Measurements from ENCODE around the gene CTSE. TPM values are rescaled to one million over a fixed set of nuclear protein-coding genes. Genes with fewer than 3 reads are reported as not detected.

Gene CTSE
- total RNA-seq, 1 experiment from 2014 or later = not detected

DNA sequence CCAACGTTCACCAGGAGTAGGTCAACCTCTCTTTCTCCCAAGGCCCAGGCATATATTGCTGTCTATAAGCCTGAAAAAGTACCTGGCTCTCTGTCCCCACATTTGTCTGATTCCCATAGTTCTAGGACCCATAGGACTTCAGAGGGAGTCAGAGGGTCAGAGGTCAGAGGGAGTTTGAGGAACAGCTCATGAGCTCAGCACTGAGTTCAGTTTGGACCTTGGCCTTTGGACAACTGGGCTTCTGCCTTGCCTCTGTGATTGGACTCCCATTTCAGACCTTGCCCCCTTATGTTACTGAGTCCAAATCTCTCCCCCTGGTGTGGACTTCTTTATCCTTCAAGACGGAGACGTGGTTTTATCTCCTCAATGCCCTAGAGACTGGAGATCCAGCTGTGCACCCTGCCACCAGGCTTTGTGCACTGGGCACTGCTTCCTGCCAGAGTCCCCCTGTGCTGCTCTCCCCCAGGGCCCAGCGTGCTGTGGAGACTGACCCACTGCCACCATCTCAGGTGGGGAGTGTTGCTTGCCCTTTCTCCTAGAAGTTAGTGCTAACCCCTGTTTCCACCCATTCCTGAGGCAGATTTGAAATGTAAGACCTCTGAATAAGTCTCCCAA is 3.2 kb downstream of the CTSE start:
- Histone ChIP-seq H3K36me3 (no peaks in the 10 kb centered on the region), H3K27me3 (replicated peaks) (no peaks in the 10 kb centered on the region), H3K4me1 (replicated peaks) (peaks cover 11% of the 10 kb centered on the region), H3K4me3 (no peak overlapping the region), H3K9me3 (replicated peaks) (no peaks in the 10 kb centered on the region), H3K27ac (no peak overlapping the region)
- DNase-seq (ENCODE audit: low read depth in 1 of 2, low spot score in 2 of 2) = peak in 1 of 2 experiments; percentile 16

DNA sequence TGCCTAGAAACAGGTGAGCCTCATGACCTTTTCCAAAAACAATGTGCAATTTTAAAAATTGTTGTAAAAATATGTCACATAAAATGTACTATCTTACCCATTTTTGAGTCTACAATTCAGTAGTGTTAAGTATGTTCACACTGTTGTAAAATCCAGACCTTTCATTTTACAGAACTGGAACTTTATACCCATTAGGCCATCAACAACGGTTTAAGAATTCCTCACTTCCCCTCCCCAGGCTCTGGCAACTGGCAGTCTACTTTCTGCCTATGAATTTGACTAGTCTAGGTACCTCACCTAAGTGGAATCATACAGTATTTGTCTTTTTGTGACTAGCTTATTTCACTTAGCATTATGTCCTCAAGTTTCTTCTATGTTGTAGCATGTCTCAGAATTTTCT is 8.6 kb downstream of the CTSE start:
- Histone ChIP-seq H3K27me3 (replicated peaks) (no peaks in the 10 kb centered on the region; the same call in 1 of the 2 replicates), H3K4me1 (replicated peaks) (no peaks in the 10 kb centered on the region), H3K27ac (no peak overlapping the region), H3K36me3 (no peaks in the 10 kb centered on the region), H3K9me3 (replicated peaks) (no peaks in the 10 kb centered on the region), H3K4me3 (no peak overlapping the region)
- DNase-seq (ENCODE audit: low read depth in 1 of 2, low spot score in 2 of 2) = no peak

DNA sequence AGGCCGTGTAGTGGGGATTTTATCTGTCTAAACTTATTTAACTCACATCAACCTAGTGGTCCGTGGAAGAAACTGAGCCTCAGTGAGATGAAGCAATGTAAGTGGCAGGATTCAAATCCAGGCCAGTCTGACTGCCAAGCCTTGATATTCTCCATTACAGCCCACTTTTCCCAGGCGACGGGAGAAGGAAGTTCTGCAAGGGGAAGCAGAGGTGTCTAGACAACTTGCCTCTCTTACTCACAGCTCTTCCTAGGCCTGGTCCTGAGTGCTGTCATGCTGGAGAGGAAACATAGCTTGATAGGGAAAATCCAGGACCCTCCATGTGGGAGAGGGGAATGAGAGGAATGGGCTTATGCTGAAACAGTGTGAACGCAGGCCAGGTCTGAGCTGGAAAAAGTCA is 9.1 kb downstream of the CTSE start:
- H3K9me3 ChIP-seq (replicated peaks) = no peaks in the 10 kb centered on the region
- no peaks in the 10 kb centered on the region for H3K4me1 ChIP-seq (replicated peaks)
- DNase-seq (ENCODE audit: low read depth in 1 of 2, low spot score in 2 of 2) = no peak

DNA sequence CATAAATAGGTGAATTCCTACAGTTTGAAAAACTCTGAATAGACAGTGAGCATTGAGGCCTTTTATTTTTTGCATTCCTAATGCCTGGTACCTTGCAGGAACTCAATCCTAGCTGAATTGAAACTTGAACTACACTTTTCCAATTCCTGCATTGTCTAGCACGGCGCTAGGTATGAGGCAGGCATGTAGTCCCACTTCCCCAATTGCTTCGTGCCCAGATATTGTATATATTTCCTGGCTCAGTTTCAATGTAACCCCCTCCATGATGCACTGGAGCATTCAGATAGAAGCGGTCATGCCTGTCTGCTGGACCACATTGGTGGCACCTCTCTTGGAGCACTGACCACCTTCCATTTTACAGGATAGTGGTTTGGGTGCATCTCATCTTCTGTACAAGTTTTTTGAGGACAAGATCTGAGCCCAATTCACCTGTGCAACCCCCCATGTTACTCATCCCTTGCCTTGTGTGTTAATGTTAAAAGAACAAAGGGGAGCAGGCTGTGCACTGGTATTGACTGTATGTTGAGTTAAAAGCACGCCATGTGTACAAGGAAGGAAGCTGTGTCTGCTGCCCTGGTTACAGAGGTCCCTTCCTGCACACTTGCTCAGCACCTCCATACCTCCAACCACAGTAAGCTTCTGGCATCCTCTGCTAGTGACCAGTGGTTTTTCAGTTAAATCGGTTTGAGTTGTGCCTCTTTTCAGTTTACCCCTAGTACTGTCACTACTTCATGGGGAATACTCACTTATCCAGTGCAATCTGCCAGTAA is 10.5 kb downstream of the CTSE start:
- H3K4me3 ChIP-seq = no peak overlapping the region
- no peaks in the 10 kb centered on the region; the same call in 1 of the 2 replicates for H3K27me3 ChIP-seq (replicated peaks)
- no peak for DNase-seq (ENCODE audit: low read depth in 1 of 2, low spot score in 2 of 2)
- no peaks in the 10 kb centered on the region for H3K9me3 ChIP-seq (replicated peaks)
- no peak overlapping the region for H3K27ac ChIP-seq
- no peaks in the 10 kb centered on the region for H3K36me3 ChIP-seq
- no peaks in the 10 kb centered on the region for H3K4me1 ChIP-seq (replicated peaks)

More for the DNA sequence above, 9.1 kb downstream of the CTSE start:
- H3K36me3 ChIP-seq = no peaks in the 10 kb centered on the region
- H3K4me3 ChIP-seq = no peak overlapping the region
- no peaks in the 10 kb centered on the region; the same call in 1 of the 2 replicates for H3K27me3 ChIP-seq (replicated peaks)
- H3K27ac ChIP-seq = no peak overlapping the region

DNA sequence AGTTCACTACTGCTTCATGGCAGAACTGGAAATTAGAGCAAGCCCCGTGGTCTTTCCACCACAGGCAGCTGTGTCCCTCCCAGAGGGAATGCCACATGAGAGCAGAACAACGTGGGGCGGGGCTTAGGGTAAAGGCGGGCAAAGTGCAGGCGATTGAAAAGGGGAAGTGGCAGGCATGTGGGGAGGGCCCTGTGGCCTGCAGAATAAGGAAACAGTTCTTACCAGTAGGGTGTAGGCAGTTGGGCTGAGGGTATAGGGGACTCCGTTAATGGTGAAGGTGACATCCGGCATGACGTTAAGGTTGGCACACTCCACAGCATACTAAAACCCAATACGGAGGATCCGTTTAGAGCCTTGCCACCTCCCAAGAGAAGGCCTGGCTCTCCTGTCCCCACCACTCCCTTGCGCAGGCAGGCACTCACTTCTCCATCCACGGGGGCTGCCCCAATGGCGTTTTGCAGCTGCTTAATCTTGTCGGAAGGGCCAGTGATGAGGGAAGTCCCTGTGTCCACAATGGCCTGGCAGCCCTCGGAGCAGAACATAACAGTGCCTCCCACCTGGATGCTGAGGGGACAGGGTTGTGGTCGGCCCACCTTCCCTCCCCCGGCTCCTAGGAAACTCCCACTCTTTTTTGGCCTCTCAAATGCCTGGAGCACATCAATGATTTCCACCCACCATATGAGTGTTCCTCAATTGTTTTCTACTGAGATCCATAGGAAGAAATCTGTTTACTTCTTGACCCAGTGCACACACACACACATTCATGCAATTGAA is 11.4 kb downstream of the CTSE start:
- H3K4me1 ChIP-seq (replicated peaks) = no peaks in the 10 kb centered on the region
- DNase-seq (ENCODE audit: low read depth in 1 of 2, low spot score in 2 of 2) = no peak
- H3K27ac ChIP-seq = no peak overlapping the region

DNA sequence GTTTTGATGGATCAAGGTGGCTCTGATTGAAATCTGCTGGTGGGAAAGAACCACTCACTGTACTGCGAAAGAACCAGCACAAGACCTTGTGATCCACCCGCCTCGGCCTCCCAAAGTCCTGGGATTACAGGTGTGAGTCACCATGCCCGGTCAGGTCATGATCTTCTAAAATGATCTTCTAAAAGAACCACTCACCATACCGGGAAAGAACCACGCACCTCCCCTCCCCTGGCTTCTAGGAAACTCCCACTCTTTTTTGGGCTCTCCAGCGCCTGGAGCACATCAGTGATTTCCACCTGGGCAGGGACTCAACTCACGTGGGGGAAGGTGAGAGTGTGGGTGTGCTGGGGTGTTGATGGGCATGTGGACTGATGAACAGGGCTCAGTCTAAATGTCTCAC is 12.6 kb downstream of the CTSE start:
- DNase-seq (ENCODE audit: low read depth in 1 of 2, low spot score in 2 of 2) = no peak

More for the DNA sequence above, 11.4 kb downstream of the CTSE start:
- Histone ChIP-seq H3K4me3 (no peak overlapping the region), H3K36me3 (no peaks in the 10 kb centered on the region), H3K9me3 (replicated peaks) (no peaks in the 10 kb centered on the region), H3K27me3 (replicated peaks) (no peaks in the 10 kb centered on the region; the same call in 1 of the 2 replicates)

DNA sequence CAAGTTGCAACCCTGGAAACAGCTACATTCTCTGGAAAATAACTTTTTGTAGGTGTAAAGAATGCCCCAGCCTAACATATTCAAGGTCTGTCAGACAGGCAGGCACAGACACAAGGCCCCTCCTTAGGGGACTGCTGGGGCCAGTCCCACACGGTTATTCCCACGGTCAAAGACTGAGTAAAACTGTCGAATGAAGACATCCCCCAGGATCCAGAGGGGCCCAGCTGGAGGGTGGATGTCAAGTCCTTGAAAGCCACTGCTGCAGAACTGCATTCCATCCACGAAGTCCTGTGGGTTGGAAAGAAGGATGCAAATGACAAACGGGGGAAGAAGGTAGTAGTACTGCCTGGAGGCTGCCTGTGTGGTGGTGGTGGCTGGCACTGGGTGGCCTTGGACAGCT is 13.6 kb downstream of the CTSE start:
- no peaks in the 10 kb centered on the region for H3K4me1 ChIP-seq (replicated peaks)
- DNase-seq (ENCODE audit: low read depth in 1 of 2, low spot score in 2 of 2) = no peak
- H3K9me3 ChIP-seq (replicated peaks) = no peaks in the 10 kb centered on the region
- H3K36me3 ChIP-seq = no peaks in the 10 kb centered on the region
- no peak overlapping the region for H3K4me3 ChIP-seq
- H3K27me3 ChIP-seq (replicated peaks) = no peaks in the 10 kb centered on the region; the same call in 1 of the 2 replicates
- H3K27ac ChIP-seq = no peak overlapping the region

More for the DNA sequence above, 12.6 kb downstream of the CTSE start:
- H3K36me3 ChIP-seq = no peaks in the 10 kb centered on the region
- H3K9me3 ChIP-seq (replicated peaks) = no peaks in the 10 kb centered on the region
- no peak overlapping the region for H3K4me3 ChIP-seq
- H3K27ac ChIP-seq = no peak overlapping the region
- H3K4me1 ChIP-seq (replicated peaks) = no peaks in the 10 kb centered on the region
- H3K27me3 ChIP-seq (replicated peaks) = no peaks in the 10 kb centered on the region; the same call in 1 of the 2 replicates

DNA sequence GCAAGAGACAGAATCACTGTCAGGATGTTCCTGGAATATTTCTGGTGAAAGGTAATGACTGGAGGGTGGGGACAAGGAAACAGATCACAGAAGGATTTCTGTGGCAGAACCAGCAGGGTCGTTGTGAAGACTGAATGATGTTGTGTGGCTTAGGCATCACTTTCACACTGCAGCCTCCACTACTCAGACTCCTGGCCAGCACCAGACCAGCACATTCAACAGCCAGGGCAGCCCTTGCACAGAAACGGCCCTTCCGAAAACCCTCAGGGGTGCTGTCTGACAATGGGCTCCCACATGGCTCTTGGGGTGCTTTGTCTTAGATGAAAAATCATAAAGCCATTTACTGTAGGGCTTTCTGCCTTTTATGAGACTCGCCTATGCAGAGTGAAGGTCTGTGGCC is 16.7 kb downstream of the CTSE start:
- peaks cover 14% of the 10 kb centered on the region for H3K4me1 ChIP-seq (replicated peaks)
- no peaks in the 10 kb centered on the region for H3K27me3 ChIP-seq (replicated peaks)
- DNase-seq (ENCODE audit: low read depth in 1 of 2, low spot score in 2 of 2) = no peak
- no peaks in the 10 kb centered on the region for H3K36me3 ChIP-seq
- no peak overlapping the region for H3K27ac ChIP-seq
- no peaks in the 10 kb centered on the region for H3K9me3 ChIP-seq (replicated peaks)
- H3K4me3 ChIP-seq = no peak overlapping the region

DNA sequence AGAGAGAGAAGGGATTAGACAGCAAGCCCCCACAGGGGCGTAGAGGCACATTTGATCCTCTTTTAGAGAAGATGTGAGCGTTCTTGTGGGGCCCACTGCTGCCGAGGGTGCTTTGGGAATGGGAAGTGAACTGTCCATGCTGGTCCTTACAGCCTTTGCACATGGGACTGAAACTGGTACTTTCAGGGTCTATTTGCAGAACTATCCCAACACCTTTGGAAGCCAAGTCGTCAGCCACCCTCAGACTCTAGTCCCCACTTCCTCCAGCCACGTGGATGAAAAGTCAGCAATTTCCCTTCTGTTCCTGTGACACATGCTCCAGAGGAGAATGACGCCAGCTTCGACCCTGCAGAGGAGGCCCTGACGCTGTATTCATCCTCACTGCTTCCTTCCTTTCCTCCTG is 17.9 kb downstream of the CTSE start:
- no peaks in the 10 kb centered on the region for H3K9me3 ChIP-seq (replicated peaks)
- H3K27me3 ChIP-seq (replicated peaks) = no peaks in the 10 kb centered on the region
- H3K4me3 ChIP-seq = no peak overlapping the region
- no peak for DNase-seq (ENCODE audit: low read depth in 1 of 2, low spot score in 2 of 2)
- H3K36me3 ChIP-seq = no peaks in the 10 kb centered on the region
- H3K27ac ChIP-seq = no peak overlapping the region
- peaks cover 25% of the 10 kb centered on the region for H3K4me1 ChIP-seq (replicated peaks)

DNA sequence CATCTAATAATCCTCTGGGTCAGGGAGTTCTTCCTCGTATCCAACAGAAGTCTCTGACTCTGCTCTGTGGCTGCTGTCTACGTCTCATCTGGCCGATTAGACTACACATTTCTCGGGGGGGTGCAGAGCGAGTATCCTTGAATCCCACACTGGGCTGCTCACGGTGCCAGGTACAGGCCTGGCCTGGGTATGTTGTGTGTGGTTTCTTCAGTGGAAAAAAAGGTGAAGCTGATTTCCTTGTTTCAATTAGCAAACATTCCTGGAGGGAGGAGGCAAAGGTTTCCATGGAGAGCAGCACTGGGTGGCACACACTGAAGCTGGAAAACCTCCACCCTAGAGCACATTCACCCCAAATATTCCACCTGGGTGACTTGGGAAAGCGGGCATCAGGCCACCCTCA is 18.5 kb downstream of the CTSE start:
- Histone ChIP-seq H3K36me3 (no peaks in the 10 kb centered on the region), H3K27me3 (replicated peaks) (no peaks in the 10 kb centered on the region), H3K27ac (no peak overlapping the region), H3K9me3 (replicated peaks) (no peaks in the 10 kb centered on the region), H3K4me3 (no peak overlapping the region), H3K4me1 (replicated peaks) (peaks cover 28% of the 10 kb centered on the region)
- DNase-seq (ENCODE audit: low read depth in 1 of 2, low spot score in 2 of 2) = no peak

DNA sequence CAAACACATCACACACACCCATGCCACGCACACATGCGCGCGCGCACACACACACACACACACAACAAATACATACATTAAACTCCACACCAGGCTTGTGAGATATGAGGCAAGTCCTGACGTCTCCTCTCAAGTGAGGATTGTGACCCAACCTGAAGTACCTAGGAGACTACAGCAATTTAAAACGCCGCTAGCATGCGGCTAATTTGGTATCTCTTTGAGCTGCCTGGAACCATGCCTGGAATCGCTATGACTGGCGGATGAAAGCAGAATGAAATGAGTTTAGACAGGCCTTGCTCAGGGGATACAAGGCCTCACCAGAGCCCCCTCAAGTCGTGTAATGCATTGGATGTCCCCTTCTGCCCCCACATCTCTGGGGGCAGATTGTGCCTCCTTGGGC is 18.9 kb downstream of the CTSE start:
- H3K27ac ChIP-seq = no peak overlapping the region
- no peak overlapping the region for H3K4me3 ChIP-seq
- no peaks in the 10 kb centered on the region for H3K27me3 ChIP-seq (replicated peaks)
- peak in 1 of 2 experiments; percentile 8 for DNase-seq (ENCODE audit: low read depth in 1 of 2, low spot score in 2 of 2)
- H3K4me1 ChIP-seq (replicated peaks) = peaks cover 28% of the 10 kb centered on the region
- H3K36me3 ChIP-seq = no peaks in the 10 kb centered on the region
- H3K9me3 ChIP-seq (replicated peaks) = no peaks in the 10 kb centered on the region

DNA sequence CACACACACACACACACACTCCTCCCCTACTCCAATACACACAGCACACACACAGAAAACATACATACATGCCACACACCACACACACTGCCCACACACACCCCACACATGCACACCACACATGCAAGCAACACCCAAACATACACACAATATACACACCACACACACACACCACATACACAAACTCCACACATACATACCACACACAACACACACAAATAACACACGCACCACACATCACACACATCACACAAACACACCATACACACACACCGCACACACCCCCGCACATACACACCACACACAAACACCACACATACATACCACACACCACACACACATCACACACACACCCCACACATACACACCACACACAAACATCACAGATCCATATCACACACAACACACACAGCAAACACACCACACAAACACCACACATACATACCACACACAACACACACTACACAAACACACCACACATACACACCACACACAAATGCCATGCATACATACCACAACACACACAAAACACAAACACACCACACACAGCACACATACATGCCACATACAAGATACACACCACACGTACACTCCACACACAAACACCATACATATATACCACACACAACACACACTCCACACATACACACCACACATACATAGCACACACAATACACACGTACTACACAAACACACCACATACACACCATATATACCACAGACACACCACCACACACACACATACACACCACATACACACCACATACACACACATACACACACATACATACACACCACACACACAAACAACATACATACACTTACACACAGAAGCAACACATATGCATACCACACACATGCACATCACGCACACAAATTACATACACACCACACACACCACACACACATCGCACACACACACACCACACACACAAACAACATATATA is 19.6 kb downstream of the CTSE start:
- Histone ChIP-seq H3K9me3 (replicated peaks) (no peaks in the 10 kb centered on the region), H3K36me3 (no peaks in the 10 kb centered on the region), H3K27ac (no peak overlapping the region), H3K4me3 (no peak overlapping the region), H3K4me1 (replicated peaks) (peaks cover 28% of the 10 kb centered on the region), H3K27me3 (replicated peaks) (no peaks in the 10 kb centered on the region)
- DNase-seq (ENCODE audit: low read depth in 1 of 2, low spot score in 2 of 2) = no peak

All from SJSA1 (cell line).